Measurements from ENCODE around the gene TLR3. TPM values are rescaled to one million over a fixed set of nuclear protein-coding genes. Genes with fewer than 3 reads are reported as not detected.

Gene TLR3
- total and polyA plus RNA-seq, 2 donors (not counting 3 experiments of a cell fraction or from before 2014, with no cell fraction given) = 1.6 to 5.2 TPM

- no peaks in the 10 kb centered on the region for H4K20me1 ChIP-seq (replicated peaks; ENCODE audit: control insufficient read depth, extremely low read depth, insufficient read depth, low read length)
- intact Hi-C loops (cut with micrococcal nuclease) = loop anchor here (5.0 kb wide), 1 partner anchor 822 kb away; the partner anchor contains the start of gene SNX25
- H3K4me1 ChIP-seq (ENCODE audit: control insufficient read depth, extremely low read depth, insufficient read depth, low read length) = peaks cover 21% of the 10 kb centered on the region
- DNase-seq (ENCODE audit: low read depth, low spot score) (peak; percentile 85), FAIRE-seq (peak; percentile 90)
- no peaks in the 10 kb centered on the region for H3K79me2 ChIP-seq (ENCODE audit: control insufficient read depth, insufficient read depth, low read length)
- H2AFZ ChIP-seq (ENCODE audit: low read depth, low read length) = peak overlapping the region; percentile 62
- H3K9ac ChIP-seq (replicated peaks; ENCODE audit: extremely low read depth, insufficient read depth, low read length) = peak overlapping the region; percentile 27
- no peaks in the 10 kb centered on the region for H3K27me3 ChIP-seq (ENCODE audit: control insufficient read depth in 2 of 2, insufficient read depth in 2 of 2, low read length in 2 of 2)
- no peak for TF ChIP-seq FOS (IDR thresholded peaks at IDR 0.05; ENCODE audit: borderline replicate concordance, insufficient read depth, low read length)
- no peak for TF ChIP-seq CTCF (IDR thresholded peaks at IDR 0.05; ENCODE audit: extremely low read depth in 1 of 2, insufficient read depth in 1 of 2, low read depth in 1 of 2, low read length in 2 of 2)
- no peak for TF ChIP-seq MAX (IDR thresholded peaks at IDR 0.05; ENCODE audit: insufficient read depth, insufficient read length)
- no peak for TF ChIP-seq EZH2 (IDR thresholded peaks at IDR 0.05; ENCODE audit: borderline replicate concordance, low read depth, low read length, severe bottlenecking)
- TF ChIP-seq GATA2 (IDR thresholded peaks at IDR 0.05; ENCODE audit: insufficient read depth, insufficient read length, low read depth, low read length) = no peak
- TF ChIP-seq POLR2A (IDR thresholded peaks at IDR 0.05; ENCODE audit: low read depth, low read length) = no peak
- no peak for TF ChIP-seq JUN (IDR thresholded peaks at IDR 0.05; ENCODE audit: borderline replicate concordance, insufficient read depth, insufficient read length, low read depth)
- TF ChIP-seq POLR2AphosphoS5 (IDR thresholded peaks at IDR 0.05; ENCODE audit: insufficient read depth, low read depth, low read length) = no peak
- no peak for TF ChIP-seq MYC (IDR thresholded peaks at IDR 0.05; ENCODE audit: low read depth, low read length)
- no TSS peak for BruUV-seq (replicated peaks)
- no peaks in the 10 kb centered on the region for H3K9me3 ChIP-seq (replicated peaks; ENCODE audit: control insufficient read depth, insufficient read depth, low read length)
- H3K4me2 ChIP-seq (ENCODE audit: insufficient read depth, low read length) = peak overlapping the region; percentile 45
- peak overlapping the region; percentile 42 for H3K27ac ChIP-seq (ENCODE audit: insufficient read depth, low read depth, low read length)
- H3K36me3 ChIP-seq (ENCODE audit: control insufficient read depth in 2 of 2, extremely low read depth in 1 of 2, insufficient read depth in 2 of 2, low read length in 2 of 2) = no peaks in the 10 kb centered on the region
- H3K9me1 ChIP-seq (replicated peaks; ENCODE audit: control insufficient read depth, extremely low read depth, insufficient read depth, low read length) = no peaks in the 10 kb centered on the region
- dilution Hi-C loops (cut with MboI; ENCODE audit: extremely low pct_ligation_motif_present, low sequenced_read_pairs) = loop anchor here (25.0 kb wide), 1 partner anchor 392 kb away; no protein-coding TSS in a partner anchor
- peak overlapping the region in 1 of 3 experiments; percentile 1 for H3K4me3 ChIP-seq (replicated peaks in 1 of 3; ENCODE audit: insufficient read depth in 1 of 3, low read depth in 1 of 3, low read length in 3 of 3)
- ChIA-PET POLR2A (no interaction called here), CTCF (interaction anchor here (0.5 to 2.8 kb wide), 9 partner anchors 8 to 852 kb away, joined by 3 to 30 read pairs (median 4); no protein-coding TSS in a partner anchor)
Observed at GRCh38 chr4:186029571-186030398, 39.2 kb upstream of the TLR3 start.
